HL-60/S4 (cell line): ENCODE results near the gene TEX101.

Source experiments
- in situ Hi-C: fragments of 300-500 bp; cut with MboI; formaldehyde crosslinking; loops from 2 replicates; pipeline ENCODE4 v1.14.3; 2022; ENCODE audit warnings: low sequenced_read_pairs

TEX101 gene

GRCh38 chr19:43444531-43445287, 30.0 kb downstream of the TEX101 start:
- in situ Hi-C loops = loop anchor here (5.0 kb wide), 1 partner anchor 78 kb away; no protein-coding TSS in a partner anchor

- in situ Hi-C loops = loop anchor here (5.0 kb wide), 1 partner anchor 77 kb away; no protein-coding TSS in a partner anchor
Measured at GRCh38 chr19:43445426-43445825, 30.7 kb downstream of the TEX101 start.

DNA sequence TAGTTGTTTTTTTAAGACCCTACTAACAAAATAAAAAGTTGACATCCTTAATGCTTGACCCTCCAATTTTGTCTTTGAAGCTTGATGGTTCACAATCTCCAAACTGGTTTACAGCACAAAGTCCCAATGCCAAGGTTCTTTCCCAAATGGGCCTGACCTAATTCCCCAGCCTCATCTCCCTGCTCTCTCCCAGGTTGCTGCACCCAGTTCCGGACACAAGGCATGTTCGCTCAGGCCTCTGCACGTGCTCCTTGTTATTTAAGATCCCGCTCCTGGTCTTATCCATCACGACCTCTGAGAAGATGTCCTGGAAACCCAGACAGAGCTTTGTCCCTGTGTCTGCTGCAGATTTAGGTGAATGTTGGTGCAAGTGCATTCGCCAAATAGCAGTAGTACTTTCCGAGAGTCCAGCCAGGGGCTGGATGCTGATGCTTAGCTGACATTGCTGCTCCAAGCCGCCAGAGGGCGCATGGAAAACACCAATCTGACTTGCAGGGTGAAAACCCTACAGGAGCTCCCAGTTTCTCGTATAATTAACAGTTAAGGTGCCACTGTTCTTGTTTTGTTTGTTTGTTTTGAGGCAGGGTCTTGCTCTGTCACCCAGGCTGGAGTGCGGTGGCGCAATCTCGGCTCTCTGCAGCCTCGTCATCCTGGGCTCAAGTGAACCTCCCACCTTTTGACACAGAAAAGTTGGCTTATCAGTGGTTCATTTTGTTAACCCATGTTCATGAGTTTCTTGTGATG, 32.2 kb downstream of the TEX101 start:
- in situ Hi-C loops = loop anchor here (5.0 kb wide), 1 partner anchor 75 kb away; no protein-coding TSS in a partner anchor

GRCh38 chr19:43447655-43448054, 33.0 kb downstream of the TEX101 start:
- in situ Hi-C loops = loop anchor here (5.0 kb wide), 1 partner anchor 75 kb away; no protein-coding TSS in a partner anchor

DNA sequence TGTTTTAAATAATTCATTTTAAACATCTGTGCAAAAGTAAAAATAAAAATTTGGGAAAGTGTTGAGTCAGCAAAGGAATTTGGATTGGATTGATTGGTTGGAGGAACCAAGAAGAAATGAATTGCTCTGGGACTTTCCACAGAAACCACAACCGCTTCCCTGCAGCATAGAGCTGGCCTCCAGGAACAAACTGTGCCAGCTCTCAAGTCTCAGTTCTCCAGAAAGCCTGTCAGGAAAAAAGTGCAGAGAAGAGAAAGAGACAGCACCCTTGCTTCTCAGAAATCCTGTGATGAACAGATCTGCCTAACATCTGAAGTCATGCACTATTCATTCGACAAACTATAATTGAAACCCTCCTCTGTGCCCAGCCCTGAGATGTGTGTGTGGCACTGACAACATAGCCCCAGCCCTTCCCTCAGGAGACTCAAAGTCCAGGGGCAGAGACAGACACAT, 35.9 kb downstream of the TEX101 start:
- in situ Hi-C loops = no loop called here

DNA sequence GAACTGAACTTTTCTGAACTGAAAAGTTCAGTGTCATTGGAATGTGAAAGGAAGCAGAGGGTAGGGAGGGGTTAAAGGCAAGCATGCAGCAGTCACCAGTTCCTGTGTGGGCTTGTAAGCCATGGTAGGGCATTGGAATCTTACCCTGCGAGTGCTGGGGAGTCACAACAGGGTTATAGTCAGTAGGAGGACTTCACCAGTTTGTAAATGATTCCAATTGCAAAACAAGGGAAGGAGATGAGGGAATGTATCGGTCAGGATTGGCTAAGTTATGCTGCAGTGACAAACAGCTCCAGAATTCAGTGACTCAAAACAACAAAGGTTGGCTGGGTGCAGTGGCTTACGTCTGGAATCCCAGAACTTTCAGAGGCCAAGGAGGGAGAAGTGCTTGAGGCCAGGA, 37.9 kb downstream of the TEX101 start:
- in situ Hi-C loops = no loop called here

- in situ Hi-C loops = no loop called here
Measured at GRCh38 chr19:43454031-43454430, 39.3 kb downstream of the TEX101 start.

DNA sequence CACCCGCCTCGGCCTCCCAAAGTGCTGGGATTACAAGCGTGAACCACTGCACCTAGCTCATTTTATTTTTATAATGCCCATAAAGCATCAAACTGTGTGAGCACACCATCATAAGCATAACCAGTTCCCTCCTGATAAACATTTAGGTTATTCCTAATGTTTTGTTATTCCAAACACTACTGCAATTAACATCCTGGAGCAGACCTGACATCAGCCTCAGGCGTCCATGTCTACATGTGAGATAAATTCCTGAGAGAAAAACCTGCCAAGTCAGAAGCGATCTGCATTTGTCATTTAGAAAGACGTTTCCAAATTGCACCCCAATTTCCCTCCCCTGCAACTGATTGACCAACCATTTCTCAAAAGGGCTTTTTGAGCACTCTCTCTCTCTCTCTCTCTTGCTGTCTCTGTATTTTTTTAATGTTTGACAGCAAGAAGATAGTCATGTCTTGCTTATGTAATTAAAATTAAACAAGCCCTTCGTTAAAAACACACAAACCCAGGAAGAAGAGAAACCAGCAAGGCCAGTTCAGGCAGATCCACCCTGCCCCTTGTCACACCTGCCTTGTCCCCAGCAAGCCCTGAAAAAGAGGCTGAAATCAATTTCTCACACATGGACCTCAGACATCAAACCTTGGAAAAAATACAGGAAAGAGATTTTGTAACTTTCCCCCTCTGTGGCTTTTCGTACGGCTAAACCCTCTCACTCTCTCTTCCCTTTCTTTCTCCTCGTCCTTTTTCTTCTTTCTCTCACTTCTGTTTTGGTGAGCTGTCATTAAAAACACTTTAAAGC, 40.8 kb downstream of the TEX101 start:
- in situ Hi-C loops = no loop called here

GRCh38 chr19:43457809-43458208, 43.1 kb downstream of the TEX101 start:
- in situ Hi-C loops = no loop called here

GRCh38 chr19:43460362-43461016, 45.8 kb downstream of the TEX101 start:
- in situ Hi-C loops = no loop called here

DNA sequence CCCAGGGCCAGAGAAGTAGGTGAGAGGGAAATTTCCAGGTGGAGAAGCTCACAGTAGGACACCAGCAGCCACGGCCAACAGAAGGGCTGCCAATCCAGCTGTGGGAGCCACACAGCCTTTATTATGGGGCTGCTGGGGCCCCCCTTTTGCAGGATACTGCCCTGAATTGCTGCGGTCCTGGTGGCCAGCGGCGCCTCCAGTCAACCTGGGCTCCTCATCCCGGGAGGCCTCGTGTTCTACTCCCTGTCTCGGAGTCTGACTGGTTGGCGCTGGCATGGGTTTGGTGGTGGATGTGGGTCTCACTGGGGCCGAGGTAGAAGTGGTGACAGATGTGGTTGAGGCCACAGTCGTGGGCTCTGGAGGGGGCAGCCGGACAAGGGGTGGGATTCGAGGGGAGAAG, 46.6 kb downstream of the TEX101 start:
- in situ Hi-C loops = no loop called here

- in situ Hi-C loops = no loop called here
Measured at GRCh38 chr19:43462383-43462782, 47.7 kb downstream of the TEX101 start.

DNA sequence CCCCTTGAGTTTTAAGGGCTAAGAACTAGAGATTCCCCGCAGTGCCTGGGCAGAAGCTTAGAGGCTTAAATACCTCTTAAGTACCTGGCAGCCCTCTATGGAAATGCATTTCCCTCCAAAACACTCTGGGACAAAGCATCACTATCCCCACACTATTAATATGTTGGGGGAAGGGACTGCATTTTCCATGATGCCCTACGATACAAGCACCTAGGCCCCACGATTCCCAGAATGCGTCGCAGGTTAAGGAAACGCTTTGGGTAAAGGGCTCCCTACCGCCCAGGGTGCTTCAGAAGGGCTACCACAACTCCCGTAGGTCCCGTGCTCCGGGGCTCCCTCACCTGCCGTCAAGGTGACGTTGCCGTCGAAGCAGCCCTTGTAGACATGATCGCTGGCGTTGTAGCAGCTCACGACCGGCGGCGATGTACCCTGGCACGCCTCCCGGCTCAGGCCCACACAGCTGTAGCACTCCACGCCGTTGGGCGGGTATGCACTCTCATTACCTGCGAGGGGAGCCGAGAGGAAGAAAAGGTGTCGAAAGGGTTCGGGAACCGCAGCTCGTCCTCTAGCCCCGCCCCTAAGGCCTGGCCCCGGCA, 48.2 kb downstream of the TEX101 start:
- in situ Hi-C loops = no loop called here

- in situ Hi-C loops = no loop called here
Measured at GRCh38 chr19:43463381-43464133, 48.9 kb downstream of the TEX101 start.

GRCh38 chr19:43464134-43464775, 49.6 kb downstream of the TEX101 start:
- in situ Hi-C loops = no loop called here

DNA sequence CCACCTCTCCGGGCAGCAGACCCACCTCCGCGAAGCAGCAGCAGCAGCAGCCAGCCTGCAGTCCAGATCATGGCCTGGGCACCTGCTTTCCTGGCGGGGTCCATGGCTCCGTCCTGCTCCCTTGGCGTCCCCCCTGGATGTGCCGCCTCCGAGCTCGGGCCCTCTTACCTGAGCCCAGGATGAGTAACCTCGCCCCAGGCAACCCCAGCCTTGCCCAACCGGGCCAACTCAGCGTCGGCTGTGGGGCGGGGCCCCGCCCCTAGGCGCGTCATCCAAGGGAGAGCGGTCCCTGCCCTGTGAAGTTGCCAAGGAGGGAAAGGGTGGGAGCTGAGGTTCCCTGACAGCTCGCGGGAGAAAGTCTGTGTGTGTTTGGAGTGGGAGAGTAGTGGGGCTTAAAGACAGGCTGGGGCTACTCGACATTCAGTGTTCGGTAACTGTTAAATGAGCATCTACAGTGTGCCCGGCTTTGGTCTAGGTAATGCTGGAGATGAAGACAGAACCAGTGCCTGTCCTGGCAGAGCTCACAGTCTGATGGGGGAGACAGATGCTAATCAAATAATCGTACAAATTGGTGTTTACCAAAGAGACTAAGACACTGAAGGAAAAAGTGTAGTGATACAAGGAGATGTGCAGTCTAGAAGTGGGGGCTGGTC, 50.9 kb downstream of the TEX101 start, which contains the start of gene LYPD3:
Gene LYPD3 (minus strand): TSS at position 141 of the 653 bp plus-strand sequence. CDS start 37 bp downstream, at position 104.
- in situ Hi-C loops = no loop called here

DNA sequence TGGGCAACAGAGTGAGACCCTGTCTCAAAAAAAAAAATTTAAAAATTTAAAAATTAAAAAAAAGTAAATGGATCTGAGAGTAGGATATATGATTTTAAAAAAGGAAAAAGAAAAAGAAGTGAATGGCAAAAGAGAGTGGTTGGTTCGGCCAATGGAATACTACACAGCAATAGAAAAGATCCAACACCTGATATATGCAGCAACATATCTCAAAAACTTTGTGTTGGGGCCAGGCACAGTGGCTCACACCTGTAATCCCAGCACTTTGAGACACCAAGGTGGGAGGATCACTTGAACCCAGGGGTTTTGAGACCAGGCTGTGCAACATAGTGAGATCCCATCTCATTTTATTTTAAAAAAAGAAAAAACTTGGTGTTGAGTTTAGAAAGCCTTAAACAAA, 52.1 kb downstream of the TEX101 start:
- in situ Hi-C loops = no loop called here

GRCh38 chr19:43467276-43467675, 52.6 kb downstream of the TEX101 start:
- in situ Hi-C loops = no loop called here
